HG03064 (cell line): ENCODE data around the gene SCAPER.

Experiments
- ATAC-seq: cut with Tn5 transposase; IDR thresholded peaks from one replicate; pipeline ENCODE4 v1.9.1; 2021; ENCODE audit warnings: low read depth; ENCODE audit not compliant: unreplicated experiment

SCAPER gene

GRCh38 chr15:76382987-76383728 is 522.0 kb downstream of the SCAPER start:
- ATAC-seq: no peak

DNA sequence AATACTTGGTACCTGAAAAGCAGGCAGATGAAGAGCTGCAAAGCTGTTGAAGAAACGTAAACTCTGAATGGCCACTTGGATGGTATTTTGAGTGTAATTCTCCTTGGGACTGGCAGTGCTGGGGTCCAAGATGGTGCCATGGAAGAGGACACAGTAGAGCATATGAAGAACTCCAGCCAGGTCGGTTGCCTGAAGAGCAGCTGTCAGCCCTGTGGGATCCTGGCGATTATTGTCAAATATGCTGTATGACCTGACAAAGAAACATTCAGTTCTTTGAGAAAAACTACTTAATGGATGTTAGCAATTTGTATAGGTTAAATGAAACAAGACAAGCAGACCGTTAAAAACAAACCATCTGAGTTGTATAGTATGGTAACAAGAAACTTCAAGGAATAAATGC is 523.8 kb downstream of the SCAPER start:
- ATAC-seq: no peak

GRCh38 chr15:76380249-76380648 is 524.9 kb downstream of the SCAPER start:
- no peak for ATAC-seq

DNA sequence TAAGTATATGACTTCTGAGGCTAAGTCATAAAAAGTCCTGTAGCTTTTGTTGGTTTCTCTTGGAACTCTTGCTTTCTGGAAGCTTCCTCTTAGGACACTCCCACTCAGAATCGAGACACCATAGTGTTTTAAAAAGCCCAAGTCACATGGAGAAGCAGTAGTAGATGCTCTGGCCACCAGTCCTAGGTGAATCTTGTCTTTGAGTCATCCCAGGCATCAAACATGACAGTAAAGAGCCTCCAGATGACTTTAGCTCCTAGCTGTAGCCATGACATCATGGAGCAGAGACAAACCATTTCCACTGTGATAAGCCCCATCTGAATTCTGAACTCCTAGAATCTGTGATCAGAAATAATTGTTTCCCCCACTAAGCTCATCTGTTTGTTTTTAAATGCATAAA is 526.4 kb downstream of the SCAPER start:
- no peak for ATAC-seq

- no peak for ATAC-seq
Measured at GRCh38 chr15:76377751-76378150, 527.4 kb downstream of the SCAPER start.

DNA sequence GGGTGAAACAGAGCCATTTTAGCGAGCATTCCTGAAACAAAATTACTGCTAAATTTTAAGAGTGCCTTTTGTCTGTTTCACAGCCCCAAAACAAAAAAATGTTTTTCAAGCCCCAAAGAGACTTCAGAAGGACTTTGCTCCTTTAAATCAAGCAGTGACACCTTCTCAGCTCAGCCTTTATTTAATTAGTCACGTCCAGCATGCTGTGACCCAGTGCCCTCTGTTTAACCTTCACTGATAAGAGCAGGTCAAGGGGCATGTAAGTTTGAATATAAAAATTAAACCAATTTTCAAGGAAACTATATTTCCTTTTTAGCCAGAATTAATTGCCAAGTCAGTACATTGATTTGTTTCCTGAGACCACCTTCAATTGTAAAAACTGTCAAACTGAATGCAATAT is 527.9 kb downstream of the SCAPER start:
- no peak for ATAC-seq

DNA sequence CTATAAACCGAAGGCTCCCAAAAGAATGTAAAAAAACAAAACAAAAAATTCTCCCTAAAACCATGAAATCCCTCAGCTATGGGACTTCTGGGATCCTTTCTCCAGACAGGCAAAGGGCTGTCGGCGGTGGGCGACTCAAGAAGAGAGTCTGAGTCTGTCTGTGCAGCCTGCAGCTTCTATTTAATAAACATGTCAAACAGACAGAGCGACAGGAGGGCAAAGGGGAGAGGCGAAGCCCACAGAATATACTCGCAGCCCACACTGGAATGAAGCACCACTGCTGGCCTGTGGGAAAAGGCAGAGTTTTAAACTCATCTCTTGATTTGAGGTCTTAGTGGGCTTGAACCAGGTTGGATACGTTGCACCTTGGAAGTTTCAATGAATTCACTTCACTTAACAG is 528.3 kb downstream of the SCAPER start:
- ATAC-seq: no peak

- no peak for ATAC-seq
Measured at GRCh38 chr15:76376029-76376428, 529.1 kb downstream of the SCAPER start.

DNA sequence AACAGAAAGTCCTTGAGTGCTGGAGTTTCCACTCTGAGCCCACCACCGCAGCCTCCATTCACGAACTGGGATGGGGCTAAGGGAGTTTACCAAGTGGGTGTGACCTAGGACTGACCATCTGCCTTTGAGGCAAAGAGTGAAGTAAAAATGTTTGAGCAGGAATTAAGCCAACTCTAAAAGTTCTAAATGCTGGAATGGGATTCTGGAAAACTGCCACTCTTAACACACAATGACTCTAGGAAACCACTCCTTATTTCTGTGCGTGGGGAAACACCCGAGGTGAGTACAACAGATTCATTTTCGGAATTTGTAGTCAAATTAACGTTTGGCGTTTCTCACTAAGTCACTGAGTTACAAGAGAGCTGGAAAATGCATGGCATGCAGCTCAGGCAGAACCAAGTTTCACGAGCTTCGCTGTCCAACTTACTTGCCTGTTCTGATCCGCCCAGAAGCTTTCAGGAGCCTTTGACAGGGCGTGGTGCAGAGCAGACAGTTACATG is 537.0 kb downstream of the SCAPER start:
- ATAC-seq: no peak

DNA sequence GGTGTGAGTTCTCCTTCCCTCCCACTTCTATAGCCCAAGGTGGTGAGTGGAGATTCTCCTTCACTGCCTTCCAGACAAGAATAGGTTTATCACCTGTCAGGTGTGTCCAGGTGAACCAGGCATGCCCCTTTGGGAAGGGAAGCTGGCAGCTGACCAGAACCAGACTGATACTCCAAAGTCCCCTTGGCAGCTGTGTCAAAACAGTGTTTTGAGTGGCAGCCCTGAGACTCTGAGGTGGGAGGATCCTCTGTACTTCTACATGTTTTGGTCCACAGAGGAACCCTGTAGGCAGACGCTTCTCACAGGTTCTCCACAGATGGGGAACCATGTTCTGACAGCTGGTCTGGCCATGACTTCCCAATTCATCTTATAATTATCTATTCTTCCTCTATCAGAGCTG is 538.4 kb downstream of the SCAPER start:
- no peak for ATAC-seq

- no peak for ATAC-seq
Measured at GRCh38 chr15:76363251-76363650, 541.9 kb downstream of the SCAPER start.

- ATAC-seq: no peak
Measured at GRCh38 chr15:76360416-76360815, 544.7 kb downstream of the SCAPER start.

DNA sequence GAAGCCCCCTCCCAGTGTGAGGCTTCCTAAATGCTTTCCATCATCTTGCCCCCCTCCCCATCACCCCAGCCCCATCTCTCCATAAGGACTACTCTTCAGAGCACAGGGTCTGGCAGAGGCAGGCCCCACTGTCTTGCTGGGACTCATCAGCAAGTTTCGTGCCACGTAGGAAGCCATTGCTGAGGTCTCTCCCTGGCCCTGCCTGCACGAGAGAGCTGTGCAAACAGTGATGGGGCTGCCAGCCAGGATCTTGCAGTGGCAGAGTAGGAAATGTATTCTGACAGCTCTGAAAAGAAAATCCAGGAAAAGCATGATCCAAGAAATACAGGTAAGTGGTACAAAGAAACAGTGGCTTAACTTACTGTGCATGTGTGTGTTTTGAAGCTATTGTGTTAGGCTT is 546.0 kb downstream of the SCAPER start:
- ATAC-seq: no peak

DNA sequence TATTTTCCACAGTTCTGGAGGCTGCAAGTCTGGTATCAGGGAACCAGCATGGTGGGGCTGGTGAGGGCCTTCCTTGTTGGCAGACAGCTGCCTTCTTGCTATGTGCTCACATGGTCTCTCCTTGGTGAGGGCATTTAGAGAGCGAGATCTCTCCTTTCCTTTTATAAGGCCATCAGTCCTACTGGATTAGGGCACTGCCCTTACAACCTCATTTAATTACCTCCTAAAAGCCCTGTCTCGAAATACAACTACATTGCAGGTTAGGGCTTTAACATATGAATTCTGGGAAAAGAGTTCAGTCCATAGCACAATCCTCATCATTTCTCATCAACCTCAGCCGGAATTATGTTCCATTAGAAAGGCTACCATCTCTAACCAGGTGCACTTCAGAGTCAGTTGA is 546.7 kb downstream of the SCAPER start:
- no peak for ATAC-seq

- ATAC-seq: no peak
Measured at GRCh38 chr15:76354823-76355440, 550.2 kb downstream of the SCAPER start.

DNA sequence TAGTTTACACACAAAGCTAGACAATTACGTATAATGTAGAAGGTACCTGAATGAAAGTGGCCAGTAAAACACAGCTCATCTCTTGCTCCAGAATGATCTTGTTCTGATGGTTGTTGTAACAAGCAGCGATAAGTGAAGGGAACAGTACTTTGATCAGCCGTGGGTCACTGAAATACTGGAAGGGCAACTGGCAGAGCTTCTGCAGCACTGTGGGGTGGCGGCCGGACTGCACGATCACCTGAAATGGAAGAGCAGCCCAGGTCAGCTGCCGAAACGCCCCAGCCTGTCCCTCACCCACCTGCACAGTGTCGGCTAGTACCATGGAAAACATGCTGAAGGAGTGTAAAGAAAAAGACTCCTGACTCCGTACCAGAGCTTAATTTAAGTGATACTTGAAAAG is 551.2 kb downstream of the SCAPER start:
- ATAC-seq: no peak

GRCh38 chr15:76353023-76353577 is 552.0 kb downstream of the SCAPER start:
- no peak for ATAC-seq

GRCh38 chr15:76349301-76350070 is 555.7 kb downstream of the SCAPER start:
- ATAC-seq: no peak

GRCh38 chr15:76347482-76348055 is 557.6 kb downstream of the SCAPER start:
- no peak for ATAC-seq

DNA sequence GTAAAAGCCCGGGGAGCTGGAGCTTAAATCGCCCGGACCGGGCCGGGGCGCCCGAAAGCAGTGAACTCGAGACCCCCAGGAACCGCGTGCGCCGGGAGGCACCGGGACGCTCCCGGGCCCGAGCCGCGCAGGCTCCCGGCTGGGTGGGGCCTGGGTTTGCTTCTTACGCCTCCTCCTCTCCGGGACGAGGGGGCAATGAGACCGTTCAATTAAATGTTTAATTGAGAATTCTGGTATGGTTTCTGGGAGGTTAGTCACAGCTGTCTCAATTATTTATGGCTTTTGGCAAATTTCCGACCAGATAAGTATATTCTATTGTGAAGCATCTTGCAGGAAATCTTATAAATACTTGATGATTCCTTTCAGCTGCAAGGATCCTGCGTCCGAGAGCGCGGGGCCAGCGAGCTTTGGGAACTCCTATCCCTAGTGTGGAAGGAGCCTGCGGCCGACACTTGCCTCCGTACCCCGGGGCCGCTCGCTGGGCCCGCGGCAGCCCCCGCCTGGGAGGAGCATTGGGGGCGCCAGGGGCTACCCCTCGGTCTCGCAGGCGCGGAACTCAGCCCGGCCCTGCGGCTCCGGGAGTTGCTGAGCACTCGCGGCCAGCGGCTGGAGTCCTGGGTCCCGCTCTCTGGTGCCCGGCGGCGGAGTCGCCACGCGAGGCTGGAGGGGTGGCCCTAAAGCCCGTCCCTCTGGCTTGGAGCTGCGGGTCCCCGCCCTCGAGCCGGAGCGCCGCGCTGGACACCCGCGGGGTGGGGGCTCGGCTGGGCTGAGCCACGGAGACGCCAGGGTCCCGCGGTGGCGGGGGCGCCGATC is 558.3 kb downstream of the SCAPER start:
- no peak for ATAC-seq
